CD8-positive, alpha-beta memory T cell (primary cell): Measurements from ENCODE around the gene DGAT2. TPM values are rescaled to one million over a fixed set of nuclear protein-coding genes. Genes with fewer than 3 reads are reported as not detected.
"Not testable (repeated sequence)": the region's sequence is repeated elsewhere in the genome, so short reads cannot be mapped to it uniquely, and the experiment has no call there.

Source experiments
- CTCF ChIA-PET: fragments of 350-600 bp; sonication (Branson Sonifier 250); formaldehyde crosslinking; loops from one replicate; lab custom pipeline; 2021; ENCODE audit warnings: antibody characterized with exemption; lab: Charles Lee
- POLR2A ChIA-PET: fragments of 350-600 bp; sonication (Branson Sonifier 250); formaldehyde crosslinking; loops from one replicate; lab custom pipeline; 2021; ENCODE audit warnings: antibody characterized with exemption; lab: Charles Lee
- DNase-seq, 5 donors: peaks; one replicate each; pipeline versions ENCODE4 v3.0.0 to v3.0.0-alpha.2; 2020 to 2022; ENCODE audit warnings: mixed read lengths in 1 of 5
- H3K27ac ChIP-seq: one replicate; pipeline ENCODE4 v1.7.0; 2013; ENCODE audit warnings: low read depth, mild to moderate bottlenecking, low read length, moderate library complexity
- H3K27me3 ChIP-seq: 2 replicates; pipeline ENCODE4 v1.7.0; 2013; ENCODE audit warnings: low read length, mild to moderate bottlenecking; ENCODE audit not compliant: insufficient read depth, poor library complexity, severe bottlenecking
- H3K36me3 ChIP-seq: 2 replicates; pipeline ENCODE4 v1.7.0; 2013; ENCODE audit warnings: mild to moderate bottlenecking, low read length, moderate library complexity; ENCODE audit not compliant: insufficient read depth
- H3K4me1 ChIP-seq: 2 replicates; pipeline ENCODE4 v1.7.0; 2013; ENCODE audit warnings: mild to moderate bottlenecking, low read length, moderate library complexity; ENCODE audit not compliant: insufficient read depth
- H3K4me3 ChIP-seq: 2 replicates; pipeline ENCODE4 v1.7.0; 2013; ENCODE audit warnings: mild to moderate bottlenecking, low read length
- H3K9me3 ChIP-seq: 2 replicates; pipeline ENCODE4 v1.7.0; 2013; ENCODE audit warnings: mild to moderate bottlenecking, low read length
- H3K27ac Mint-ChIP-seq, 8 donors: one replicate each; pipeline ENCODE4 v1.8.0; 2020 to 2021; ENCODE audit warnings: mixed read lengths in 8 of 8, mild to moderate bottlenecking in 6 of 8, inconsistent platforms in 3 of 8, moderate library complexity in 3 of 8
- H3K27me3 Mint-ChIP-seq, 2 donors: one replicate each; pipeline ENCODE4 v1.8.0; 2020 to 2021; ENCODE audit warnings: mixed read lengths in 2 of 2, mild to moderate bottlenecking in 1 of 2, moderate library complexity in 1 of 2
- H3K36me3 Mint-ChIP-seq, 3 donors: one replicate each; pipeline ENCODE4 v1.8.0; 2020 to 2021; ENCODE audit warnings: mixed read lengths in 3 of 3, inconsistent platforms in 1 of 3, mild to moderate bottlenecking in 1 of 3
- H3K4me1 Mint-ChIP-seq, 3 donors: one replicate each; pipeline ENCODE4 v1.8.0; 2020 to 2021; ENCODE audit warnings: mixed read lengths in 3 of 3, inconsistent platforms in 1 of 3, mild to moderate bottlenecking in 1 of 3
- H3K4me3 Mint-ChIP-seq, 7 donors: one replicate each; pipeline ENCODE4 v1.8.0; 2020 to 2021; ENCODE audit warnings: mixed read lengths in 7 of 7, mild to moderate bottlenecking in 6 of 7, moderate library complexity in 4 of 7, inconsistent platforms in 2 of 7
- H3K9me3 Mint-ChIP-seq, 5 donors: one replicate each; pipeline ENCODE4 v1.8.0; 2020 to 2022; ENCODE audit warnings: mixed read lengths in 5 of 5, mild to moderate bottlenecking in 3 of 5, moderate library complexity in 2 of 5, inconsistent platforms in 1 of 5
- polyA plus RNA-seq: library from polyadenylated mRNA; unstranded; fragments of 300-500 nt; fragmentation: Illumina TruSeq; gene quantifications from one replicate; pipeline ENCODE4 v1.2.3, GENCODE V29; 2021
- total RNA-seq, 2 experiments: library from RNA; stranded (reverse); gene quantifications; one replicate each; pipeline ENCODE4 v1.2.3, GENCODE V29; 2021

The DGAT2 gene
- total and polyA plus RNA-seq, 3 experiments from 2014 or later, result 5.5 to 5.6 TPM; not detected in 1

GRCh38 chr11:75743711-75744563, 24.6 kb upstream of the DGAT2 start:
- no peaks in the 10 kb centered on the region for H3K27me3 ChIP-seq
- peaks cover 23 to 55% of the 10 kb centered on the region in 2 donors for H3K27me3 Mint-ChIP-seq
- H3K36me3 Mint-ChIP-seq, result no peaks in the 10 kb centered on the region
- CTCF ChIA-PET, result no interaction called here
- no peaks in the 10 kb centered on the region for H3K9me3 ChIP-seq
- peak overlapping the region in 1 of 8 donors; percentile 20 for H3K27ac Mint-ChIP-seq
- no peak for DNase-seq
- no peaks in the 10 kb centered on the region for H3K36me3 ChIP-seq
- no peak overlapping the region for H3K27ac ChIP-seq
- H3K9me3 Mint-ChIP-seq, result no peaks in the 10 kb centered on the region
- no peak overlapping the region for H3K4me3 Mint-ChIP-seq
- POLR2A ChIA-PET, result no interaction called here
- H3K4me3 ChIP-seq, result no peak overlapping the region
- H3K4me1 Mint-ChIP-seq, result peaks cover 0 to 3% (median 2%) of the 10 kb centered on the region in 3 donors
- H3K4me1 ChIP-seq, result no peaks in the 10 kb centered on the region

DNA sequence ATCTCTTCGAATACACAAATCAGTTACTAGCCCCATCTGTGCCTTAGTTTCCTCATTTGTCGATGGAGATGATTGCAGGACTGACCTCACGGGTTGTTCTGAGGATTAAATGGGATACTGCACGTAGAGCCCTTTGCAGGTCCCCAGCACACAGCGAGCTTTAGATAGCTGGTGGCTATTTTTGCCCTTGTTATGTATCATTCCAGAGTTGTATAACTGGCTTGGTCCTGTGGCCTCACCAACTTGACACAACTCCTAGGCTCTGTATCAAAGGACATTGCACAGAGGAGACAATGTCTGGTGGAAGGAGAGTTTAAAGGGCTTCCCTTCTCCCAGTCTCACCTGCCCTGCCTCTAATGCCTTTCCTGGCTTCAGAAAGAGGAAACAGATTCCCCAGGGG, 22.8 kb upstream of the DGAT2 start:
- ChIA-PET CTCF (no interaction called here), POLR2A (no interaction called here)
- H3K27ac Mint-ChIP-seq, result no peak overlapping the region

DNA sequence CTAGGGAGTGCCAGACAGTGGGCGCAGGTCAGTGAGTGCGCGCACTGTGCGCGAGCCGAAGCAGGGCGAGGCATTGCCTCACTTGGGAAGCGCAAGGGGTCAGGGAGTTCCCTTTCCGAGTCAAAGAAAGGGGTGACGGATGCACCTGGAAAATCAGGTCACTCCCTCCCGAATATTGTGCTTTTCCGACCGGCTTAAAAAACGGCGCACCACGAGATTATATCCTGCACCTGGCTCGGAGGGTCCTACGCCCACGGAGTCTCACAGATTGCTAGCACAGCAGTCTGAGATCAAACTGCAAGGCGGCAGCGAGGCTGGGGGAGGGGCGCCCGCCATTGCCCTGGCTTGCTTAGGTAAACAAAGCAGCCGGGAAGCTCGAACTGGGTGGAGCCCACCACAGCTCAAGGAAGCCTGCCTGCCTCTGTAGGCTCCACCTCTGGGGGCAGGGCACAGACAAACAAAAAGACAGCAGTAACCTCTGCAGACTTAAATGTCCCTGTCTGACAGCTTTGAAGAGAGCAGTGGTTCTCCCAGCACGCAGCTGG, 19.8 kb upstream of the DGAT2 start:
- peaks cover 18 to 42% of the 10 kb centered on the region in 2 donors for H3K27me3 Mint-ChIP-seq
- H3K4me1 ChIP-seq, DNase-seq, H3K4me3 ChIP-seq, H3K4me1 Mint-ChIP-seq, H3K27ac ChIP-seq, CTCF ChIA-PET, H3K27me3 ChIP-seq, H3K9me3 Mint-ChIP-seq, H3K9me3 ChIP-seq, POLR2A ChIA-PET, H3K4me3 Mint-ChIP-seq, H3K27ac Mint-ChIP-seq, H3K36me3 ChIP-seq, H3K36me3 Mint-ChIP-seq: not testable (repeated sequence)

More for the DNA sequence above, 22.8 kb upstream of the DGAT2 start:
- no peaks in the 10 kb centered on the region for H3K9me3 Mint-ChIP-seq
- H3K36me3 Mint-ChIP-seq, result no peaks in the 10 kb centered on the region
- peaks cover 0 to 3% (median 2%) of the 10 kb centered on the region in 3 donors for H3K4me1 Mint-ChIP-seq
- Histone ChIP-seq H3K27me3 (no peaks in the 10 kb centered on the region), H3K4me3 (no peak overlapping the region), H3K9me3 (no peaks in the 10 kb centered on the region), H3K36me3 (no peaks in the 10 kb centered on the region), H3K27ac (no peak overlapping the region), H3K4me1 (no peaks in the 10 kb centered on the region)
- no peak overlapping the region for H3K4me3 Mint-ChIP-seq
- H3K27me3 Mint-ChIP-seq, result peaks cover 23 to 54% of the 10 kb centered on the region in 2 donors
- no peak for DNase-seq

- POLR2A ChIA-PET, H3K27me3 ChIP-seq, H3K27ac ChIP-seq, H3K36me3 Mint-ChIP-seq, H3K36me3 ChIP-seq, H3K27me3 Mint-ChIP-seq, H3K4me1 Mint-ChIP-seq, H3K4me1 ChIP-seq, H3K4me3 Mint-ChIP-seq, H3K9me3 ChIP-seq, H3K9me3 Mint-ChIP-seq, DNase-seq, CTCF ChIA-PET, H3K4me3 ChIP-seq, H3K27ac Mint-ChIP-seq: not testable (repeated sequence)
Measured at GRCh38 chr11:75754933-75755332, 13.6 kb upstream of the DGAT2 start.

DNA sequence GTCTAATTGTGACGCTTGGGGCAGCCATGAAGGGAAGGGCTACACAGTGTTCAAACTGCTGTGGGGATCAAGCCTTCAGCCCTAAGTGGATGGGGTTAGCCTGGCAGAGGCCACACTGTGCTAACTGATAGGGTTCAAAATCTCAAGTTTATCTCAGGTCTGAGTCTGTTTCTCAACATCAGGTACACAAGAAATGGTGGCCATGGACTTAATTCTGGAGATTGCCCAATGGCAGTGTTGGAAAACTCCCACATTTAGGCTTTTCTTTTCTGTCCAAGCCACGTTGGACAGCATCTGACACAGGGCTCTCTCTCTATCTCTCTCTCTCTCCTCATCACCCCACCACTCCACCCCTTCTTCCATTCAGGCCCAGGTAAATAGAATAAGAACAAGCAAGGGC, 10.9 kb upstream of the DGAT2 start:
- Mint-ChIP-seq H3K4me3 (no peak overlapping the region), H3K9me3 (no peaks in the 10 kb centered on the region), H3K36me3 (peaks cover 0 to 1% (median 0%) of the 10 kb centered on the region in 3 donors), H3K27me3 (peaks cover 0 to 3% of the 10 kb centered on the region in 2 donors), H3K27ac (peak overlapping the region in 1 of 8 donors; percentile 55), H3K4me1 (no peaks in the 10 kb centered on the region)
- H3K36me3 ChIP-seq, result no peaks in the 10 kb centered on the region
- no peak overlapping the region for H3K27ac ChIP-seq
- no peaks in the 10 kb centered on the region for H3K4me1 ChIP-seq
- no peaks in the 10 kb centered on the region for H3K9me3 ChIP-seq
- H3K4me3 ChIP-seq, result no peak overlapping the region
- CTCF ChIA-PET, result no interaction called here
- DNase-seq, result no peak
- no peaks in the 10 kb centered on the region for H3K27me3 ChIP-seq
- POLR2A ChIA-PET, result interaction anchor here (0.6 kb wide), 1 partner anchor 12 kb away, joined by 4 read pairs; no protein-coding TSS in a partner anchor

DNA sequence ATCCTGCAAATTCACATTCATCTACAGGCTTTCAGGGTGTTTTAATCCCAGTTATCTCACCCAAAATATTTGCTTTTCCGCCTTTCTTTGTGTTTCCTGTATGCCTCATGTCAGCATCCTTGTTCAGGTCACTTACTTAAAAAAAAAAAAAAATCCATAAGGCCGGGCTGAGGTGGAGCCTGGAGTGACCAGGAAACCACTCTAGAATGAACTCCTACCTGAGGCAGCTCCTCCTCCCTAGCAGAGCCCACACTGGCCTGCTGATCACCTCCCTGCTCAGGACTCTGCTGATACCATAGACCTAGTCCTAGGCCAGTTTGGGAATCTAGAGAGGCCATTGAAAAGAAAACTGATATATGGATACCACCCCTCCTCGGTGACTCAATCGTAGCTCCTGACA, 8.7 kb upstream of the DGAT2 start:
- H3K27ac Mint-ChIP-seq, result no peak overlapping the region
- H3K4me1 Mint-ChIP-seq, result no peaks in the 10 kb centered on the region
- no peak overlapping the region for H3K4me3 Mint-ChIP-seq
- CTCF ChIA-PET, result no interaction called here
- Histone ChIP-seq H3K36me3 (no peaks in the 10 kb centered on the region), H3K4me3 (no peak overlapping the region), H3K27ac (no peak overlapping the region), H3K27me3 (no peaks in the 10 kb centered on the region), H3K4me1 (no peaks in the 10 kb centered on the region), H3K9me3 (no peaks in the 10 kb centered on the region)
- H3K36me3 Mint-ChIP-seq, result peaks cover 0 to 1% (median 0%) of the 10 kb centered on the region in 3 donors
- H3K27me3 Mint-ChIP-seq, result peaks cover 0 to 3% of the 10 kb centered on the region in 2 donors
- H3K9me3 Mint-ChIP-seq, result no peaks in the 10 kb centered on the region
- POLR2A ChIA-PET, result no interaction called here
- DNase-seq, result no peak

DNA sequence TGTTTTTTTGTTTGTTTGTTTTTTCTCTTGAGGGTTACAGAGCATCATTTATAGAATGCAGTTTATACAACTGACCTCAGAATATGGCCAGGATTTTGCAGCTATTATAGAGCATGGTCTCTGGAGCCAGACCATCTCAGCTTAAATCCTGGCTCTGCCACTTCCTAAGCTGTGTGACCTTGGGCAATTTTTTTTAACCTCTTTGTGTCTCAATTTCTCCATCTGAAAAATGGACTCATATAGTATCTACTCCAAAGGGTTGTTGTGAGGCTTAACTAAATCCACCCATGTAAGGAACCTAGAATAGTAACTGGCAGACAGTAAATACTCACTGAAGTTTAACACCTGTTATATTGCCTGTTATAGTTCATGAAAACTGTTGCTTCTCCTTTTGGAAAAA, 8.3 kb upstream of the DGAT2 start:
- no peak overlapping the region for H3K4me3 ChIP-seq
- no peaks in the 10 kb centered on the region for H3K9me3 Mint-ChIP-seq
- ChIA-PET POLR2A (no interaction called here), CTCF (no interaction called here)
- no peaks in the 10 kb centered on the region for H3K36me3 ChIP-seq
- no peak overlapping the region for H3K4me3 Mint-ChIP-seq
- no peaks in the 10 kb centered on the region for H3K9me3 ChIP-seq
- no peaks in the 10 kb centered on the region for H3K4me1 ChIP-seq
- peak overlapping the region in 1 of 8 donors; percentile 51 for H3K27ac Mint-ChIP-seq
- H3K27ac ChIP-seq, result no peak overlapping the region
- peaks cover 0 to 1% (median 0%) of the 10 kb centered on the region in 3 donors for H3K36me3 Mint-ChIP-seq
- peaks cover 0 to 3% of the 10 kb centered on the region in 2 donors for H3K27me3 Mint-ChIP-seq
- no peaks in the 10 kb centered on the region for H3K4me1 Mint-ChIP-seq
- no peak for DNase-seq
- no peaks in the 10 kb centered on the region for H3K27me3 ChIP-seq

DNA sequence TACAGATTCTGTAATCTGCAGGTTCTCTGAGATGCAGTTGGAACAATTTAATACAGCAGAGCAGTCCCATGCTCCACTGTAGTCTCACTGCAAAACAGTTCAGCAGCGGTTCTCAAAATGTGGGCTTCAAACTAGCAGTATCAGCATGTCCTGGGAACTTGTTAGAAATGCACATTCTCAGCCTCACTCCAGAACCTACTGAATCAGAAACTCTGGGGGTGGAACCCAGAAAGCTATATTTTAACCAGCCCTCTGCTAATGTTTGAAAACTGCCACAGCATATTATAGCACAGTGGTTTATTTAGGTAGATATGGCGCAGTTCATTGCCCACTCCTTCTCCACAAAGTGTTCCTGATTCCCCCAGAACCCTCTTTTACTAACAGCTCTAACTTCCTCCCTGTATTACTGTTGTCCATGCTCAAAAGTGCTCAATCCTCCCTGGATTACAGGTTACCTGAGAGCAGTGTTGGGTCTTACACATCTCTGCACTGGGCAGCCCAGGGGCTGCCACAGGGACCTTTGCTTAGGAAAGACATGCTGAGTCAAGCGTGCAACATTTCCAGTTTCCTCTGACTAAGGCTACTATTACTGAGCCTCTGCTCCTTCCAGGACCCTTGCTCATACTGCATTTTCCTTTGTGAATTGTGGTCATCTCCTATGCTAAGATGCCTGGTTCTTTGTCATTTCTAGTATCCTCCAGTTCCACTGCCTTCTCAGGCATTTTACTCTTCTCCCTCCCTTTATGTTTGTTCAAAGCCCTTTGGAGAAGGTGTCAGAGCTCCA, 7.7 kb upstream of the DGAT2 start:
- no peak for DNase-seq
- Mint-ChIP-seq H3K4me3 (no peak overlapping the region), H3K9me3 (no peaks in the 10 kb centered on the region), H3K4me1 (no peaks in the 10 kb centered on the region), H3K27ac (peak overlapping the region in 1 of 8 donors; percentile 51), H3K27me3 (peaks cover 2 to 3% of the 10 kb centered on the region in 2 donors), H3K36me3 (peaks cover 0 to under 1% (median 0%) of the 10 kb centered on the region in 3 donors)
- Histone ChIP-seq H3K36me3 (no peaks in the 10 kb centered on the region), H3K9me3 (no peaks in the 10 kb centered on the region), H3K4me1 (no peaks in the 10 kb centered on the region), H3K27ac (no peak overlapping the region), H3K4me3 (no peak overlapping the region), H3K27me3 (no peaks in the 10 kb centered on the region)
- CTCF ChIA-PET, result no interaction called here
- POLR2A ChIA-PET, result no interaction called here
